ENCODE measurements around the gene SHANK2. TPM values are rescaled to one million over a fixed set of nuclear protein-coding genes. Genes with fewer than 3 reads are reported as not detected.

Gene SHANK2
- total RNA-seq, 1 donor from 2014 or later = 59.8 TPM

GRCh38 chr11:71208011-71208774, 44.2 kb downstream of the SHANK2 start:
- intact Hi-C loops (cut with DNase I) = no loop called here
- Histone ChIP-seq H3K4me1 (peaks cover 19% of the 10 kb centered on the region), H3K36me3 (no peaks in the 10 kb centered on the region), H3K9me3 (no peaks in the 10 kb centered on the region), H3K4me3 (no peak overlapping the region), H3K27me3 (ENCODE audit: low read depth) (no peaks in the 10 kb centered on the region), H3K27ac (no peak overlapping the region)
- DNase-seq = peak; percentile 28
- no peak for ATAC-seq
- TF ChIP-seq CTCF (IDR thresholded peaks at IDR 0.05) = no peak

GRCh38 chr11:71207563-71207962, 44.8 kb downstream of the SHANK2 start:
- no peak overlapping the region for H3K4me3 ChIP-seq
- peak; percentile 24 for DNase-seq
- no peaks in the 10 kb centered on the region for H3K9me3 ChIP-seq
- peaks cover 19% of the 10 kb centered on the region for H3K4me1 ChIP-seq
- no peaks in the 10 kb centered on the region for H3K27me3 ChIP-seq (ENCODE audit: low read depth)
- no peak for TF ChIP-seq CTCF (IDR thresholded peaks at IDR 0.05)
- ATAC-seq = peak in 1 of 2 donors; percentile 20
- no peaks in the 10 kb centered on the region for H3K36me3 ChIP-seq
- intact Hi-C loops (cut with DNase I) = no loop called here
- no peak overlapping the region for H3K27ac ChIP-seq

GRCh38 chr11:71206186-71206585, 46.2 kb downstream of the SHANK2 start:
- Histone ChIP-seq H3K27ac (no peak overlapping the region), H3K9me3 (no peaks in the 10 kb centered on the region), H3K4me1 (peaks cover 19% of the 10 kb centered on the region), H3K27me3 (ENCODE audit: low read depth) (no peaks in the 10 kb centered on the region), H3K4me3 (peak overlapping the region; percentile 19), H3K36me3 (no peaks in the 10 kb centered on the region)
- intact Hi-C loops (cut with DNase I) = no loop called here
- TF ChIP-seq CTCF (IDR thresholded peaks at IDR 0.05) = no peak
- peak; percentile 34 to 42 for ATAC-seq
- DNase-seq = peak; percentile 45

- peak; percentile 41 for DNase-seq
- H3K36me3 ChIP-seq = no peaks in the 10 kb centered on the region
Measured at GRCh38 chr11:71204748-71205664, 47.4 kb downstream of the SHANK2 start.

More at GRCh38 chr11:71204748-71205664, 47.4 kb downstream of the SHANK2 start:
- Histone ChIP-seq H3K27ac (no peak overlapping the region), H3K4me3 (no peak overlapping the region), H3K27me3 (ENCODE audit: low read depth) (no peaks in the 10 kb centered on the region), H3K9me3 (no peaks in the 10 kb centered on the region), H3K4me1 (peaks cover 19% of the 10 kb centered on the region)
- no peak for ATAC-seq
- intact Hi-C loops (cut with DNase I) = no loop called here
- TF ChIP-seq CTCF (IDR thresholded peaks at IDR 0.05) = no peak

All from lower lobe of right lung (tissue), 2 donors.